A673 (cell line): ENCODE measurements around the gene SESN1. TPM values are rescaled to one million over a fixed set of nuclear protein-coding genes. Genes with fewer than 3 reads are reported as not detected.
A peak's percentile ranks its signal among the peaks of the same experiment; 100 is the strongest.

ENCODE experiments used
- BruUV-seq: library from RNA; stranded (reverse); fragments of 400-500 nt; replicated peaks from 2 replicates; lab custom pipeline; 2021; lab: Mats Ljungman, UMichigan
- CTCF ChIA-PET: fragments of 300-600 bp; sonication (Branson Sonifier 250); formaldehyde crosslinking; loops from one replicate; lab custom pipeline; 2022; ENCODE audit warnings: antibody characterized with exemption; lab: Charles Lee
- POLR2A ChIA-PET: fragments of 300-600 bp; sonication (Branson Sonifier 250); formaldehyde crosslinking; loops from one replicate; lab custom pipeline; 2022; ENCODE audit warnings: antibody characterized with exemption; ENCODE audit not compliant: low non-redundant PET; lab: Charles Lee
- DNase-seq: peaks from one replicate; pipeline ENCODE4 v3.0.0-alpha.2; 2015; ENCODE audit warnings: low spot score
- H3K27ac ChIP-seq: fragments of 200-600 bp; sonication (generic); 2 replicates; pipeline ENCODE4 v1.5.1; 2016; ENCODE audit warnings: mixed run types, low read depth, mild to moderate bottlenecking, mixed read lengths, antibody characterized with exemption, low read length; ENCODE audit not compliant: poor library complexity, severe bottlenecking
- H3K27me3 ChIP-seq: fragments of 200-600 bp; sonication (generic); replicated peaks from 2 replicates; pipeline ENCODE4 v1.6.1; 2017; ENCODE audit warnings: mixed run types, low read depth, mild to moderate bottlenecking, mixed read lengths, antibody characterized with exemption, low read length; ENCODE audit not compliant: insufficient read depth, poor library complexity
- H3K36me3 ChIP-seq: fragments of 200-600 bp; sonication (generic); 2 replicates; pipeline ENCODE4 v1.6.1; 2016; ENCODE audit warnings: mixed run types, mild to moderate bottlenecking, mixed read lengths, antibody characterized with exemption, low read length; ENCODE audit not compliant: insufficient read depth, poor library complexity, severe bottlenecking
- H3K4me1 ChIP-seq: fragments of 200-600 bp; sonication (generic); 2 replicates; pipeline ENCODE4 v1.6.1; 2017; ENCODE audit warnings: mixed run types, mild to moderate bottlenecking, mixed read lengths, antibody characterized with exemption, low read length; ENCODE audit not compliant: insufficient read depth, poor library complexity, severe bottlenecking
- H3K4me3 ChIP-seq: fragments of 200-600 bp; sonication (generic); 2 replicates; pipeline ENCODE4 v1.5.1; 2016; ENCODE audit warnings: low read depth, mixed run types, mild to moderate bottlenecking, mixed read lengths, low read length; ENCODE audit not compliant: poor library complexity, severe bottlenecking
- H3K9me3 ChIP-seq: fragments of 200-600 bp; sonication (generic); 2 replicates; pipeline ENCODE4 v1.6.1; 2016; ENCODE audit warnings: mixed run types, low read depth, mild to moderate bottlenecking, mixed read lengths, antibody characterized with exemption, low read length; ENCODE audit not compliant: poor library complexity, severe bottlenecking
- EZH2 ChIP-seq: fragments of 200-600 bp; sonication (generic); IDR thresholded peaks from 2 replicates; pipeline ENCODE4 v1.6.1; 2017; ENCODE audit warnings: borderline replicate concordance, low read depth, mild to moderate bottlenecking, mixed read lengths, antibody characterized with exemption, low read length; ENCODE audit not compliant: poor library complexity, severe bottlenecking
- intact Hi-C: fragments of 100-400 bp; cut with micrococcal nuclease; formaldehyde crosslinking; loops from one replicate; pipeline ENCODE4 v1.10.0; 2022; ENCODE audit not compliant: unreplicated experiment
- total RNA-seq: library from RNA; stranded (reverse); gene quantifications from 2 replicates; pipeline ENCODE4 v1.2.3, GENCODE V29; 2021
- TF ChIP-seq, protein P1 (sequence below): fragments of 300-800, 200-600 bp; sonication (generic); conservative IDR thresholded peaks from 2 replicates; pipeline ENCODE4 v1.5.1; 2017; ENCODE audit warnings: low read depth, mild to moderate bottlenecking, antibody characterized with exemption, low read length, moderate library complexity, mixed read lengths

SESN1 gene
- total RNA-seq, 1 experiment from 2014 or later = 4.1 TPM

DNA sequence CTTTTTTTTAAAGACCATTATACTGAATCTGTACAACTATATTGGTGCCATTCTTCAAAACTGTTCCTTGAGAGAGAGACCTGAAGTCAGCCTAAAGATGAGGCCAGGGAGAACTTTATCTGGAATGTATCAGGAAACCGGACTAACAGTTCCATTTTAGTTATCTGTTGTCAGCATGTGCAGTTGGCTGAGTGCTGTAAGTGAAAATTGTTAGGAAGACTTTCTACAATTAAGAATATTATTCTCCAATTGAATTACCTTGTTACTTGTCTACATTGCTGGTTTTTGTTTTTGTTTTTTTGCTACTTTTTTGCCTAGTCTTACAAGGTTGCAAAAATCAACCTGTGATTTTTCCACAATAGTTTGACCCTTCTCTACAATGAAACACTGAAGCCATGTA, 8.1 kb upstream of the SESN1 start:
- no peak for TF ChIP-seq EZH2
- TF ChIP-seq, protein P1, sequence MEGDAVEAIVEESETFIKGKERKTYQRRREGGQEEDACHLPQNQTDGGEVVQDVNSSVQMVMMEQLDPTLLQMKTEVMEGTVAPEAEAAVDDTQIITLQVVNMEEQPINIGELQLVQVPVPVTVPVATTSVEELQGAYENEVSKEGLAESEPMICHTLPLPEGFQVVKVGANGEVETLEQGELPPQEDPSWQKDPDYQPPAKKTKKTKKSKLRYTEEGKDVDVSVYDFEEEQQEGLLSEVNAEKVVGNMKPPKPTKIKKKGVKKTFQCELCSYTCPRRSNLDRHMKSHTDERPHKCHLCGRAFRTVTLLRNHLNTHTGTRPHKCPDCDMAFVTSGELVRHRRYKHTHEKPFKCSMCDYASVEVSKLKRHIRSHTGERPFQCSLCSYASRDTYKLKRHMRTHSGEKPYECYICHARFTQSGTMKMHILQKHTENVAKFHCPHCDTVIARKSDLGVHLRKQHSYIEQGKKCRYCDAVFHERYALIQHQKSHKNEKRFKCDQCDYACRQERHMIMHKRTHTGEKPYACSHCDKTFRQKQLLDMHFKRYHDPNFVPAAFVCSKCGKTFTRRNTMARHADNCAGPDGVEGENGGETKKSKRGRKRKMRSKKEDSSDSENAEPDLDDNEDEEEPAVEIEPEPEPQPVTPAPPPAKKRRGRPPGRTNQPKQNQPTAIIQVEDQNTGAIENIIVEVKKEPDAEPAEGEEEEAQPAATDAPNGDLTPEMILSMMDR = no peak
- no peak overlapping the region for H3K4me3 ChIP-seq
- POLR2A ChIA-PET = no interaction called here
- BruUV-seq = no TSS peak
- no peaks in the 10 kb centered on the region for H3K9me3 ChIP-seq
- H3K27me3 ChIP-seq = no peaks in the 10 kb centered on the region
- CTCF ChIA-PET = no interaction called here
- DNase-seq = no peak
- intact Hi-C loops = no loop called here
- no peaks in the 10 kb centered on the region for H3K4me1 ChIP-seq
- H3K27ac ChIP-seq = no peak overlapping the region
- no peaks in the 10 kb centered on the region for H3K36me3 ChIP-seq

DNA sequence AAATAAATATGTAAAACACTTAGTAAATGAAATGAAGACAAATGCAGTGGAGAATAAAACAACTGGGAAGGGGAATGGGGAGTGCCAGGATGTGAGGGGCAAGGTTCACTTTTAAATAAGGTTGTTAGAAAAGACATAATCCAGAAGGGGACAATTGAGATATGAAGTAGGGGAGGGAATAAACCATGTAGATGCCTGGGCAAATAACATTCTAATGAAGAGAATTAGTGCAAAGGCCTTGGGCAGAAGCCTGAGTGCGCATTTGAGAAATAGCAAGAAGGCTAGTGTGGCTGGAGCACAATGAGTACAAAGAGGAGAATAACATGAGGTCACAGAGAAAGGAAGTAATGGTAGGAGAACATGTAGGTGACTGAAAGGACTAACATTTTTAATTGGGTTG, 3.0 kb upstream of the SESN1 start:
- BruUV-seq = no TSS peak
- no peak for DNase-seq
- Histone ChIP-seq H3K27ac (no peak overlapping the region), H3K4me3 (no peak overlapping the region), H3K36me3 (no peaks in the 10 kb centered on the region), H3K4me1 (peaks cover 8% of the 10 kb centered on the region), H3K27me3 (no peaks in the 10 kb centered on the region), H3K9me3 (no peaks in the 10 kb centered on the region)
- CTCF ChIA-PET = interaction anchor here (0.6 kb wide), 1 partner anchor 91 kb away, joined by 4 read pairs; no protein-coding TSS in a partner anchor
- POLR2A ChIA-PET = no interaction called here
- intact Hi-C loops = no loop called here
- TF ChIP-seq, protein P1 = no peak
- TF ChIP-seq EZH2 = no peak

DNA sequence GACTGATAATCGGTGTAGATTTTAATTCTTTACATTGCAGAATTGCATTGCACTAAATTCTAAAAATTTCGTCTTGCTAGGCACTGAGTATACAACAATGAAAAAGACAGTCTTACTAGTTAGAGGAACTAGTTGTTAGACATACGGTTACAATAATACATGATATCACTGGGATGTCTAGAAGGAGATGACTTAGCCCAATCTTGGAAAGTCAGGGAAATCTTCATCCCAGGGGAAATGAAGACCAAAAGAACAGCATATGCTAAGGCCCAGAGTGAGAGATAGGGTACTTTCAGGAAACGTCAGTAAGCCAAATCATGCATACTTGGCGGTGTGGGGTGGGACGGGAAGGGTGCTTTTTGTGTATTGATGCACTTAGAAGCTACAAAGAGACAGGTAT, 1.6 kb upstream of the SESN1 start:
- CTCF ChIA-PET = no interaction called here
- POLR2A ChIA-PET = no interaction called here
- Histone ChIP-seq H3K4me1 (peaks cover 15% of the 10 kb centered on the region), H3K27ac (peak overlapping the region; percentile 93), H3K36me3 (no peaks in the 10 kb centered on the region), H3K4me3 (peak overlapping the region; percentile 74), H3K27me3 (no peaks in the 10 kb centered on the region), H3K9me3 (no peaks in the 10 kb centered on the region)
- no peak for DNase-seq
- intact Hi-C loops = no loop called here
- TSS peak; percentile 62 for BruUV-seq
- TF ChIP-seq, protein P1 = no peak
- no peak for TF ChIP-seq EZH2
